NCI-H69 (cell line): ENCODE measurements around the gene SH3BP2.

Experiments used
- DNase-seq: peaks from one replicate; lab custom pipeline; 2025; lab: John Stamatoyannopoulos, UW

SH3BP2 gene

DNA sequence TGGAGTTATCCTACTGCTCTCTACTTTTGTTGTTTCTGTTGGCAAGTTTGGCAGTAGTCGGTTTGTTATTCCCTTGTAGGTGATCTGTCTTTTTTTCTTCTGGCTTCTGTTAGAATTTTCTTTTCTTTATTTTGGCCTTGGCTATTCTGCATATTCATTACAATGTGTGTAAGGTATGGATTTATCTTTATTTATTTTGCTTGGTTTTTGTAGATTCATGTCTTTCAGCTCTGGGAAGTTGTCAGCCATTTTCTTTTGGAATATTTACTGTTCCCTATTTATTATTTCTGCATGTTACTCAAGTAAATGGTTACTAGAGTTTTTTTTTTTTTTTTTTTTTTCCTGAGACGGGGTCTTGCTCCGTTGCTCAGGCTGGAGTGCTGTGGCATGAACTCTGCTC is 63.4 kb downstream of the SH3BP2 start:
- no peak for DNase-seq

DNA sequence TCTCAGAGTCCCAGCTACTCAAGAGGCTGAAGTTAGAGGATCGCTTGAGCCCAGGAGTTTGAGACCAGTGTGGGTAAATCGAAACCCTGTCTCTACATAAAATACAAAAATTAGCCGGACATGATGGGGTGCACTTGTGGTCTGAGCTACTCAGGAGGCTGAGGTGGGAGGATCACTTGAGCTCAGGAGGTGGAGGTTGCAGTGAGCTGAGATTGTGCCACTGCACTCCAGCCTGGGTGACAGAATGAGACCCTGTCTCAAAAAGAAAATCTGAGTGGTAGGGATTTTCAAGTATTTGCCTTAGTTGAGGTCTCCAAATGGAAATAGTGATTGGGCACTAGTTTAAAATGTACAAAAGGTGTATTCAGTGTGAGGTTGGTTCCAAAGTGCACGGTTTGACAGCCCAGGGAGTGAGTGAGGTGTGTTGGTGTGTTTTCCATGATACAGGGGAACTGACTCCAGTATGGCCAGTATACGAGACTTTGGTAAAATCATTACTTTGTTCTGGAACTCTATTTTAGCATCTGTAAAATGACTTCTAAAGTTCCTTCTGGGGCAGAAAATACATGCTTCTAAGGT is 64.6 kb downstream of the SH3BP2 start:
- DNase-seq, result no peak

DNA sequence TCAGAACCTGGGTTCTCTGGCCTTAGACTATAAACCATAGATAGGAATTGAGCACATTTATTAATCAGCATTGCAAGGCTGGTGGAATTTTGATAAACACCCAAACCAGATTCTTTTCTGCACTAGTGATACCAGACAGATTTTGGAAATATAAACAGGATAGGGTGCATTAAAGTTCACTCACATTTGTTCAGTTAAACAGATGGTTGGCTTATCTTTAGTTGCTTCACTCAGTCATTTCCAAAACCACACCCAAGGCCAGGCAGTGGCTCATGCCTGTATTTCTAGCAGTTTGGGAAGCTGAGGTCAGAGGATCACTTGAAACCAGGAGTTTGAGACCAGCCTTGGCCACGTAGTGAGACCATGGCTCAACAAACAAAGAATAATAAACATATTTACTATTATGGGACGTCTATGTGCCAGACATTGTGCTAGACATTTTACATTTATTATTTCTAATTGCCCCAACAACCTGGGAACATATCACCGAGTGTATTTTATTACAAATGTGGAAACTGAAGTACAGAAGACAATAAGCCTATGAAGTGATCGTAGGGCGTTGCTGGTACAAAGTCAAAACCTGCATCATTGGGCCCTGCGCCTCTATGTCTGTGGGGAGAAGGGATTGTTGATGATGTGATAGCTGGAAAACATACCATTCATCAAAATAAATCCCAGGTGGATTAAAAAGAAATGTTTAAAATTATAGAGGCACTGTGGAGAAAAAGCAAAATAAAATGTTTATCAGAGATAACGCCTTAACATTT is 65.7 kb downstream of the SH3BP2 start:
- no peak for DNase-seq

DNA sequence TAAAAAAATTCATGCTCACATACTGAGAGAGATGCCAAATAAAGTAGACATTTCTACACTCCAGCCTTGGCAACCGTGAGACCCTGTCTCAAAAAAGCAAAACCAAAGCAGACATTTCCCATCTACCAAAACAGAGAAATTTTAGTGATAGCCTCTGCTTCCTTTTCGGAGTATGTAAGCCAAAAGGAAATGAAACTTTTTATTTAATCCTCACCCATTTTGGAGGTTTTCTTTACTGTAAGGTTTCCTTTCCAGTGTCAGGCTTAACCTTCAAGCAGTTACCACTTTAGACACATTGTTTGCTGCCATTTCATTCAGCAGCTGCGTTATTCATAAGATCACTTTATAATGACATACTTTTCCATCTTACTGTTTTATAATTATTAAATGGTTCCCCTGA is 66.6 kb downstream of the SH3BP2 start:
- DNase-seq, result no peak

DNA sequence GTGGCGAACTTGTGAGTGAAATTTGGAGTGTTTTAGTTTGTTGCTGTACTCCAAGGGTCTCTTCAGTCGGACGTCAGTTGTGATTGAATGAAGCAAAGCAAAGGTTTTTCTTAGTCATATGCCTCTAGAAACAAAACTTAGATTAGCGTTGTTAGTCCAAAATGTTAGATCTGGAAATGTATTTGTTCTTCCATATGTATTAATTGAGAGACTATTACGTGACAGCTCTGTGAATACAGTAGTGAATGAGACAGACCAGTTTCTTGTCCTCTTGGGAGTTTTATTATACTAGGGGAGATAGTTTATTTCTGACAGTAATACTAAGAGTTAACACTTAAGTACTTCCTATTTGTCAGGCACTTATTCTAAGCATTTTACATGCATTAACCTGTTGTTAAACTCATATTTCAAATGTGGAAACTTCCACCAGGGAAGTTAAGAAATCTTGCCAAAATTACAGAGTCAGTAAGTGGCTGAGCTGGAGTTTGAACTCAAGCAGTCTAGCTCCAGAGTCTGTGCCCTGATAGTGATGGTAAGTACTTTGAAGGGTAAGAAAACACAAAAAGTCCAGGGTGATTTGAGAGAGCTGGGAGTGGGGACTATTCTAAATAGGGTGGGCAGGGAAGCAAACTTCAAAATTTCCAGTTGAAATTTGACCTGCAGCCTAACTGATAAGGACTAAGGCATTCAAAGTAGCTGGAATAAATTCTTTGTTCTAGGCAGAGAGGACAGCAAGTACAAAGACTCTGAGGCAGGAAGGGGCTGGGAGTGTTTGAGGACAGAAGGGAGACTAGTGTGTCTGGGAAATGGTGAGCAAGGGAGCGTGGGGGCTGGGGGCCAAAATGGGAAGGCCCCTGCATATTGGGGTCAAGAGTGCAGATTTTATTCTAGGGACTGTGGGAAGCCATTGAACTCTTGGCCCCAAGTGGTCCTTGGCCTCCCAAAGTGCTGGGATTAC is 67.8 kb downstream of the SH3BP2 start:
- no peak for DNase-seq

DNA sequence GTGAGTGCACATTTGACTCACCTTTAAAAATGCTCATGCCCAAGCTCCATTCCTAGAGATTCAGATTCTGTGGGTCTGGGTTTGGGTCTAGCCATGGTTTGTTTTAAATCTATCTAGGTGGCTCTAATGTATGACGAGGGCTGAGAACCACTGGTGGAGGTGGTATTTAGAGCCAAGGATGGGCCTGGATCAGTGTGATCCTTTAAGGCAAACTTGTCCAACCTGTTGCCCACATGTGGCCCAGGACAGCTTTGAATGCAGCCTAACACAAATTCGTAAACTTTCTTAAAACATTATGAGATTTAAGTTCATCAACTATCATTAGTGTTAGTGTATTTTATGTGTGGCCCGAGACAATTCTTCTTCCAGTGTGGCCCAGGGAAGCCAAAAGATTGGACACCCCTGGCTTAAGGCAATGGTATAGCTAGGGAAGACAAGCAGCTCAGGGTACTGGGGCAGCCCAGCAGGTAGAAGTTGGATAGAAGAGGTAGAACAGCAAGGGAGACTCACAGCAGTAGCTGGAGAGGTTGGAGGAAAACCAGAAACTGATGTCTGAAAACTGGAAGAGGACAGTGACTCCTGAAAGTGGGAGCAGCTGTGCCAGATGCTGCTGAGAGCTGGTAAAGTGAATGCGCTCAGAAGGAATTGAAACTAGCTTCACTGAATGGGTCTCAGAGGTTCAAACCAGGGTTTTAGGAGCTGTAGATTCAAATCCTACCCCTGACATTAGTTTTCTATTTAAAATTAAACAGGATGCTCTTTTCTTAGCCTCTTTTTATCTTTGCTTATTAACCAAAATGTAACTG is 68.9 kb downstream of the SH3BP2 start:
- DNase-seq, result no peak

DNA sequence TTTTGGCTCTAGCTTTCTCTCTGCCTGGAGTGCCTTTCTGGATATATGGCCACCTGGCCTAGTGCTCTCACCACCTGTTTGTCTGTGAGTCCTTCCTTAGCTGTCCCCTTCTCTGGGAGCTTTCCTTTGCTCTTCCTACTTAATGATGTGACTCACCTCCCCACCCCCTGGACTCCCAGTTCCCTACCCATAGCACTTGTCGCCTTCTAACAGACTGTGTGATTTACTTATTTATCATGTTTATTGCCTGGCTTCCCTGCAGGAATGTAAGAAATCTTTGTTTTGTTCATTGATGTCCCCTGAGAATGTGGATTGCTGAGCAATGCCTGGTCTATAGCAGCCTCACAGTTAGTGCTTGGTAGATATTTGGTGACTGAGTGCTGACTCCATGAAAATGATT is 69.6 kb downstream of the SH3BP2 start:
- peak; percentile 19 for DNase-seq

DNA sequence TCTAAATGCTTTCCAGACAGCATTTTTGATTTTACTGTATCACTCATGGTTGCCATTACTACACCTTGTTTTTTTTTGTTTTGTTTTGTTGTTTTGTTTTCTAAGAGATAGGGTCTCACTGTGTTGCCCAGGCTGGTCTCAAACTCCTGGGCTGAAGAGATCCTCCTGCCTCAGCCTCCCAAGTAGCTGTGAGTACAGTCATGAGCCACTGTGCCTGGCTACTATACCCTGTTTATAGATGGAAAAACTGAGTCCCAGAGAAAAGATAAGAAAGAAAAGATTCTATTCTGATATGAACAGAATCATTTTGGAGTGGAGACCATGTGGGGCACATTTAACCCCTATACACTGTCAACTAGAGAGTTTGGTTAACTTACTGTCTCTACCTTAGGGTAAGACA is 70.8 kb downstream of the SH3BP2 start:
- DNase-seq, result no peak

DNA sequence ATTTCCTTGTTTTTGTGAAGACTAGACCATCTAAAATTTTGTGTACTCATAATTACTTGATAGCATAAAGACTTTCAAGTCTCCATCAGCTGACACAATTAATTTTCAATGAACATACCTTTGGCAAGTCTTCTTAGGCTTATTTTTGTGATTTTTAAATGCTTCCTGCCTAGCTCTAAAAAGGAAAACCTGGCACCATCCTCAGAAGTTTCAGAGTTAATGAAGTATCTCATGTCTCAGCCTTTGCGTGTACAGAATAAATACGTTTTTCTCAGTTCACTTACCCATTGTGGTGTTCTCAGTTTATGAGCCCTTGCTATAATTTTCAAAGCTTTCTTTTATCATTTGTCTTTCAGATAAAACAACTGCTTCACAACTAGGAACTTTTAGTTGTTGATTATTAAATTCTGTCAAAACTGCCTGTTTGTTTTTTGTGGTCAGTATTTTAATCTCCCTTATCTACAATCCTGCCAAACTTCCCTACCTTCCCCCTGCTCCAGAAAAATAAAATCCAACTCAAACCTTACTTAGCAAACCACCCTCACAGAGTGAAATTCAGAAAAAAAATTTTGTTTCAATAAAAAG is 72.4 kb downstream of the SH3BP2 start:
- no peak for DNase-seq

DNA sequence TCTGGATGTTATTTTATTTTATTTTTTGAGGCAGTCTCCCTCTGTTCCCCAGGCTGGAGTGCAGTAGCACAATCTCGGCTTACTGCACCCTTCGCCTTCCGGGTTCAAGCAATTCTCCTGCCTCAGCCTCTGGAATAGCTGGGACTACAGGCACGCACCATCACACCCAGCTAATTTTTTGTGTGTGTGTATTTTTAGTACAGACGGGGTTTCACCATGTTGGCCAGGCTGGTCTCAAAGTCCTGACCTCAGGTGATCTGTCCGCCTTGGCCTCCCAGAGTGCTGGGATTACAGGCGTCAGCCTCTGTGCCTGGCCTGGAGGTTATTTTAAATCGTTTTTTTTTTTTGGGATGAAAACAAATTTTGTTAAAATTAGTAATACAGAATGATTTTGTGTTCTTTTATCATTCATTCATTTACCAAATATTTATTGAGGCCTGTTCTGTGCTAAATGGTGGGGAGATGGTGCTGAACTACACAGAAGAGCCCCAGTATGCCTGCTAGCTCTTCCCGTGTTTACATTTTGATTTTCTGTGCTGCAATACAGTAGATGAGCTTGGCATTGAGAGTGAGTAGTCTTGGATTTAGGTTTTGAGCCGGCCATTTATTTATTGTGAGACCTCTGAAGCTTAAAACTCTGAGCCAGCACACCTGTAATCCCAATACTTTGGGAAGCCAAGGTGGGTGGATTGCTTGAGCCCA is 73.4 kb downstream of the SH3BP2 start:
- no peak for DNase-seq

DNA sequence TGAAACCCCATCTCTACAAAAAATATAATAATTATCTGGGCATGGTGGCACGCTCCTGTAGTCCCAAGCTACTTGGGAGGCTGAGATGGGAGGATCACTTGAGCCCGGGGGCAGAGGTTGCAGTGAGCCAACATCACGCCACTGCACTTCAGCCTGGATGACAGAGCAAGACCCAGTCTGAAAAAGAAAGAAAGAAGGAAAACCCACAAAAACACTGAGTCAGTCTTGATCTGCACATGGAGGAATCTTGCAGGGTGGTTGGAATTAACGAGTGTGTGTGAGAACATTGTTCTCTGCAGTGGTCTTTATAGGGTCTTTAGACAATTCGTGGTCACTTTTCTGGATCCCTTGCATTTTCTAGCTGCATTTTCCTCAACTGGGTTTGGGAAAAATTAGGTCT is 74.0 kb downstream of the SH3BP2 start:
- no peak for DNase-seq

DNA sequence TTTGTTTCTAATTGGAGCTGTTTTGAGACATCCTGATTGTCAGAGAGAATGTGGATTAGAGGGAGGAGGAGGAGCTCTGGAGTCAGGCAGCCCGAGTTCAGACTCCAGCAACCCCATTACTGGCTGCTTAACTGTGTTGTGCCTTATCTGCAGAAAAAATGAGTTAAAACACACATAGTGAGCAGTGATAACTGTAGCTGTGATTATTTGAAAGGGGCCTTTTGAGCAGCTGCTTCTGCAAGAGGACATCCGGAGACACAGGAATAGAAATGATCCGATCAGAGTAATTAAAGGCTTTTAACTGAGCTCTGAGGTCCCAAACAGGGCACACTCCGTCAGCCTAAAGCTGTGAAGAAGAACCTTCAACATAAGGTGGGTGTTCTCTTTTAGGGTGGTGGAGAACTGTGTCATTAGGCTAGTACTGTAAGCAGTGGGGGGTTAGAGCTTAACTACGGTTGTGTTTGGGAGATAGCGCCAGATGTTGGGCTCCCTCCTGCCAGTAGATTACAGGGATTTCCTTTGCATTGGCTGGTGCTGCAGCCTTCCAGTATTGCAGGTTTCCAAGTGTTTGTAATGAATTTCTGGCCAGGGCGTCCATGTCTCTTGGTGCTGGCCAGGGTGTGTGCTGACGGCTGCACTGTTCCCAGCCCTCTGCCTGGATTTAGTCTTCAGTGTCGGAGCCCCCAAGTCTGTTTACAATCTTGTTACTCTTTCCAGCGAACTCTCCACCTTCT is 75.0 kb downstream of the SH3BP2 start:
- DNase-seq, result peak; percentile 80

DNA sequence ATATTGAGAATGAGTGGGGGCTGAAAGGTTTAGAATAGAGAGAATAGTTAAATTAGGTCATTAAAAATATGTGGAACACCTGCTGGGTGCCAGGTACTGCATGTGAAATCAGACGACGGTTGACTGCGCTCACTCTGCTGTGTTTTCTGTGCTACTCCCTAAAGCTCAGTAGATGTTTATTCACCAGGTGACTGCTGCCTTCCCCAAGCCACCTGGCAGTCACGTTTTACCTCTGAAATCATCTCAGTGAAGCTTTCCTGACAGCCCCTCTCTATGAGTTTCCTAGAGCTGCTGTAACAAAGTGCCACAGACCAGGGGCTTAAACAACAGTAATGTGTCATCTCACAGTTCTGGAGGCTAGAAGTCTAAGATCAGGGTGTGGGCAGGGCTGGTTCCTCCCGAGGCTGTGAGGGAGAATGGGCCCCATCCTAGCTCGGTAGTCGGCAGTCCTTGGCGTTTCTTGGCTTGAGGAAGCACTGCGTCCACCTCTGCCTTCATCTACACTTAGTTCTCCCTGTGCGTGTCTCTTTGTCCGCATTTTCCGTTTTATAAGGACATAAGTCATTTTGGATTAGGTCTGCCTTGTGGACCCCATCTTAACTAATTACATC is 76.1 kb downstream of the SH3BP2 start:
- no peak for DNase-seq

DNA sequence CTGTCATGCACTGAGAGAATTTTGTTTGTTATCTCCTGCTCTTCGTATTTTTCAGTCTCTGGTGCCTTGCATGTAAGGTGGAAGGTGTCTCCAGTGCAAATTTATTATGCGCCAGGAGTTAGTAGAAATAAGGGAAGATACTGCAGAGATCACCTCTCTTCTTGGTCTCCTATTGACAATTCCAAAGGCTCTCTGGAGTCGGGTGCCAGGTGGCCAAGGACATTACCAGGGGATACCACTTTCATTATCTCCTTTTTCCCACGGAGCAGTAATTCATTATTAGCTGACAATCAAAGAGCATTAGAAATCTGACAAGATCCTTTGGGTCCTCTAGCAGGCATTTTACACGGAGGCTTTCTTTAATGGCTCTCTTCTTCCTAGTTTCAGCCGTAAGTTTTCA is 76.8 kb downstream of the SH3BP2 start:
- DNase-seq, result no peak

DNA sequence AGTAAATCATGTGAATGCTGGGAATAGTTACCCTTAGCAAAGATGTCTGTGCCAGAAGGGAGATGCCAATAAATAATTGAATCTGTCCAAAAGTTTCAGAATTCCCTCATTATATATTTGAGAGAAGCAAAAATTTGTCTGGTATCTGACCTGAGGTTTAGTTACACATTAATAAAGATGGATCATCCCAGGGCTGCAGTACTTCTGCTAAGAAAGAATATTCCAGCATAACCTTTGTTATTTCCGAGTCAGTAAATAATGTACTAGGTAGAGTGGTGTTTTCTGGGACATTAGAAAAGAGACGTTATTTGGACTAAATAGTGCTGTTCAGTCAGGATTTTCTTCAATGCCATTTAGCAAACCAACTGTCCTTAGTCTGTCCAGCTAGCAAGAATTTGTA is 77.2 kb downstream of the SH3BP2 start:
- DNase-seq, result no peak

DNA sequence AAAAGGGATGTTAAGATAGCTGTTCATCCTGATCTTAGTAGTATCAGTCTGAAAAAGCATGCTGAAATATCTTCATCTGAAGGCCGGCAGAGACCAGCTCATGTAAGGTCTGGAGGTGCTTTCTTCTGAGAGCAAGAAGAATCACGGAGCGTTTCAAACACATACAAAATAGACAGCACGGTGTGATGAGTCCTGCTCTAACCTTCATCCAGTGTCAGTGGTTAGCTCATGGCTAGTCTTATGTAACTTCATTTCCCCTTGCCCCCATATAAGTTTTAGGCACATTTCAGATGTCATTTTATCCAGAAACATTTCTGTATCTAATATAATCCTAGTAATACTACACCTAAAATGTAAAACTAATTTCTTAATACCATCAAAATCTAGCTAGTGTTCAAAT is 78.6 kb downstream of the SH3BP2 start:
- no peak for DNase-seq

DNA sequence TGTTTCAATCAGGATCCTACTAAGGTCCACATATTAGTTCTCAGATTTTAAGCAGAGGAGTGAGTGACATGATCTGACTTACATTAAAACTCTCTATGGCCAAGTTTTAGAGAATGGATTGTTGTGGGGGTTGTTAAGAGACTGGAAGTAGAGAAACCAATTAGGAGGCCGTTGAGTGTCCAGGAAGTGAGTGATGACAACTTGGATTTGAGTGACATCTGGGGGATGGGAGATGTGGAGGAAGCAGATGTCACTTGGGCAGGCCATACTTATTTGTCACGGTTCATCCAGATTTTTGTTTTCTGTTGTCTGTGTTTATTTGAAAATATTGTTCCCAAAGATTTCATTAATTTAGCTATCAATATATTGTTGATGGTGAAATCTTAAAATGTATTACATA is 79.0 kb downstream of the SH3BP2 start:
- DNase-seq, result peak; percentile 4

DNA sequence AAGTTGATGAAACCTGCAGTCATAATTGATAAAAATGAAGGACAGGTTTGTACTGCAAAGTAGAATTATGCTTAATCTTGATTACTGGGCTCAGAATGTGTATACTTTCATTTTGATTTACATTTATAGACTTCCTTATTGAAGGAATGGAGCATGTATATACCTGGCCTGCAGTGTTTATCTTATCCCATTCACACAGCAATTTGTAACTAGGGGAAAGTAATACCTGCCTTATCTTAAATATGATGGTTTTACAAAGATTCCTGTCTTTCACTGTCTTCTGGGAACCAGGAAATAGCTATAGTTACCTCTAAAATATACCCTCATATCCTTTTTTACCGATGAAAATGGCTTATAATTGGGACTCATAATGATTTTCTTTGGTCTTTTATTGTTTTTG is 80.4 kb downstream of the SH3BP2 start:
- DNase-seq, result no peak

DNA sequence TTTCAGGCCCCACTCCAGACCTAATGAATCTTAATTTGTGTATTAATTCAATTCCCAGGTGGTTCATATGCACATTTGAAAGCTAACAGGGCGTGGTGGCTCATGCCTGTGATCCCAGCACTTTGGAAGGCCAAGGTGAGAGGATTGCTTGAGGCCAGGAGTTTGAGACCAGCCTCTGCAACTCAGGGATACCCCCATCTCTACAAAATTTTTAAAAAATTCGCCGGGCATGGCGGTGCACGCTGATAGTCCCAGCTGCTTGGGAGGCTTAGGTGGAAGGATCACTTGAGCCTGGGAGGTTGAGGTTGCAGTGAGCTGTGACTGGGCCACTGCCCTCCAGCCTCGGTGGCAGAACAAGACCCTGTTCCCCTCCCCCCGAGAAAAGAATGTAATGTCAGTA is 82.0 kb downstream of the SH3BP2 start:
- DNase-seq, result no peak

DNA sequence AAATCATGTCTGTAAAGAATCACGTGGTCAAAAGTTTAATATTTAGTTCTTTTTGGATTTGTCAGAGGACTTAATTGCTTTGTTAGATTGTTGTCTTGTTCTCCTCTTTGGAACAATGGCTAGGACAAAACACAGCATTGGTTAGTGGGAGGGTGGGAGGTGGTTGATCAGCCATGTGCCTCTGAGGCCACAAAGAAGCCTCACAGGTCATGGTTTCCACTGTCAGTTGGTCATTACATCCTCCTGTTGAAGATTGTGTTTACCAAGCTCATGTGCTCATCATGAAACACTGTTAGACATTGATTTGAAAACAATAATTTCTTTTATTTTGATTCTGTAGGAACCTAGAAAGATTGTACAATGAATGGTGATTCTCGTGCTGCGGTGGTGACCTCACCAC is 82.7 kb downstream of the SH3BP2 start:
- no peak for DNase-seq
